Spleen (tissue), 7 donors: ENCODE measurements around the gene PIP5K1B.

ENCODE experiments used
- POLR2AphosphoS5 ChIP-seq, 3 donors: sonication (generic); formaldehyde crosslinking; IDR thresholded peaks; one replicate each; pipeline ENCODE4 v1.5.1; 2017; ENCODE audit warnings: antibody characterized with exemption in 3 of 3
- TF ChIP-seq, protein P1 (sequence below), 11 experiments: fragments of 200-600 bp in 7 of 11; fragments of 450-650 bp in 4 of 11; sonication (generic) in 4 of 11; IDR thresholded peaks in 8 of 11; conservative IDR thresholded peaks in 3 of 11; 1 replicate in 7 of 11; 2 replicates in 4 of 11; pipeline versions ENCODE4 v1.4.0 to v1.8.0; 2016 to 2021; ENCODE audit warnings: antibody characterized with exemption in 11 of 11, inconsistent platforms in 4 of 11, mild to moderate bottlenecking in 1 of 11
- donor health status: DM: no; HTN: no; CAD: no; lungs with moderate emphysema.
- donor health status: DM: no; HTN: no; CAD: no.
- donor health status: DM: no; HTN: no; CAD: no.

- no peak for TF ChIP-seq POLR2AphosphoS5 (IDR thresholded peaks at IDR 0.05)
- TF ChIP-seq, protein P1, sequence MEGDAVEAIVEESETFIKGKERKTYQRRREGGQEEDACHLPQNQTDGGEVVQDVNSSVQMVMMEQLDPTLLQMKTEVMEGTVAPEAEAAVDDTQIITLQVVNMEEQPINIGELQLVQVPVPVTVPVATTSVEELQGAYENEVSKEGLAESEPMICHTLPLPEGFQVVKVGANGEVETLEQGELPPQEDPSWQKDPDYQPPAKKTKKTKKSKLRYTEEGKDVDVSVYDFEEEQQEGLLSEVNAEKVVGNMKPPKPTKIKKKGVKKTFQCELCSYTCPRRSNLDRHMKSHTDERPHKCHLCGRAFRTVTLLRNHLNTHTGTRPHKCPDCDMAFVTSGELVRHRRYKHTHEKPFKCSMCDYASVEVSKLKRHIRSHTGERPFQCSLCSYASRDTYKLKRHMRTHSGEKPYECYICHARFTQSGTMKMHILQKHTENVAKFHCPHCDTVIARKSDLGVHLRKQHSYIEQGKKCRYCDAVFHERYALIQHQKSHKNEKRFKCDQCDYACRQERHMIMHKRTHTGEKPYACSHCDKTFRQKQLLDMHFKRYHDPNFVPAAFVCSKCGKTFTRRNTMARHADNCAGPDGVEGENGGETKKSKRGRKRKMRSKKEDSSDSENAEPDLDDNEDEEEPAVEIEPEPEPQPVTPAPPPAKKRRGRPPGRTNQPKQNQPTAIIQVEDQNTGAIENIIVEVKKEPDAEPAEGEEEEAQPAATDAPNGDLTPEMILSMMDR (IDR thresholded peaks at IDR 0.05 in 8 of 11, conservative IDR thresholded peaks at IDR 0.05 in 3 of 11): no peak
Observed at GRCh38 chr9:68873179-68873578, 168.1 kb downstream of the PIP5K1B start.
